NCI-H510A treated with DMSO at 0.1 percent for 48 hours (cell line): ENCODE results near the gene SPDEF.

Experiments
- DNase-seq: peaks from one replicate; lab custom pipeline; 2025; lab: John Stamatoyannopoulos, UW

The SPDEF gene

GRCh38 chr6:34527751-34528670, 28.1 kb downstream of the SPDEF start:
- DNase-seq, result peak; percentile 28

DNA sequence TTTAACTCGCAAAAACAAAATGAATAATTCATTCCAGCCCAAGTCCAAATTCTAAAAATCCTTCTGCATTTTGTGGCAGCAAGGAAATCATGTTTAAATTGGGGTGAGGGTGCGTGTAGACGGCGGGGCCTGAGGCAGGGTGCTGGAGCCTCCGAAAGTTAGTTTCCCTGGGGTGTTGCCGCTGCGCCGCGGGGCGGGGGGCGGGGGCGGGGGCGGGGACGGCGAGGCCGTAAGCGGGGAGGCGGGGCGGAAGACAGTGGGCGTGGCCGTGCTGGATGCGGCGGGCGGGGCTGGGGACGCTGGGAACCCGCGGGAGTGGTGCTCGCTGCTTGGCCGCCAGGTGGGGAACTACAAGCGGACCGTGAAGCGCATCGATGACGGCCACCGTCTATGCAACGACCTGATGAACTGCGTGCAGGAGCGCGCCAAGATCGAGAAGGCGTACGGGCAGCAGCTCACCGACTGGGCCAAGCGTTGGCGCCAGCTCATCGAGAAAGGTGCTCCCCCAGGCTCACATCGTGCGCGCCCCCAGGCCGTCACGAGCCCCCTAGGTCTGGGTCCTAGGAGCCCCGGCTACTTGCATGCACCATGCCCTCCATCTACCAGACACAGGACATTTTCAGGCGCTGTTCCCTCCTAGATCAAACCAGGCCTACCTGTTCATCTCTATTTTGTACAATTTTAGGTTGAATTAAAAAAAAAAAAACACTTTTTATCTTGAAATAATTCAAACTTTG, 29.0 kb downstream of the SPDEF start:
- DNase-seq, result peak; percentile 97

- DNase-seq, result no peak
These were observed 29.7 kb downstream of the SPDEF start for GRCh38 chr6:34526241-34526972.

DNA sequence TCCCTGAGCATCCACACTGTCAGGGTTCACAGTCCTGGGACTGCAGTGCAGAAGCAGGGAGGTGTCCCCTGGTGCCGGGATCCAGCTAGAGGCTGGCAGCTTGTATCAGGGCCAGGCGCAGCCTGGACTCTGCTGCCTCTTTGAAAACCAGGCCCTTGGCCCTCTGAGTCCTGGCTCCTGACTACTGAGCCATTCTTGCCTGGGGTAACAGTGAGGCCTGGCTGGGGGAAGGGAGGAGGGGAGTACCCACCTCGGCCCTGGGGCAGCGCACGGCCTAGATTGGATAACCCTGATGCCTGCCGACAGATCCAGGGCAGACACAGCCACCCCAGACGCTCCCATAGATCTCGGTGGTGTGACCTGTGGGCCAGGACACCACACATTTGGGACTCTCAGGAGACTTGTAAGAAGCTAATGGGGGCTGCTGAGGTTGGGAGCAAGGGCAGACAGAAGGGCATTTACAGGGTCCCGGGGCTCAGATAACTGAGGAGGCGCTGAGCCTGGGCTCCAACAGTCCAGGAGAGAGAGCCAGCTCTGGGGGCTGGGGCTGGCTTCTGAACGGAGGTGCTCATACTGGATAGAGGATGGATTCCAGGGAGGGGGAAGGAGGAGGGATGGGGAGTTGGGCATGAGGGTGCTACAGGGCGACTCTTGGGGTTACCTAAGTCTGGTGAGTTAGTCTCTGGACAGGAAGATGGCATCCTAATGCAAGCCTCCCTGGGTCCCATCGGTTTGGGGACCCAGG, 30.5 kb downstream of the SPDEF start:
- no peak for DNase-seq

GRCh38 chr6:34524971-34525370, 31.2 kb downstream of the SPDEF start:
- no peak for DNase-seq

DNA sequence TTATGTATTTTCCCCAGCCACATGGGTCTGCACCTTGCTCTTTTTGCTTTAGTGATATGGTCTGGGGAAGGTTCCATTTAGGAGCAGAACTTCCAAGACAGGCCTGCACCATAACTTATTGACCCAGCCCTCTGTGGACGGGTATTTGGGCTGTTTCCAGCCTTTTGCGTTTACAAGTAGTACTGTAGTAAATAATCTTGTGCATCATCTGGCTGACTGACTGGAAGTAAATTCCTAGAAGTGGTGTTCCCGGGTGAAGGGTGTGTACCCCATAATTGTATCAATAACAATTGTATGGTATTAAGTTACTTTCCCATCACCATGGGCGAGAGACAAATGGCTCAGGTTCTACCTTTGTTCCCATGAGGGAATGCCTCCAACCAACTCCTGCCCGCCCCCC, 31.6 kb downstream of the SPDEF start:
- no peak for DNase-seq

DNA sequence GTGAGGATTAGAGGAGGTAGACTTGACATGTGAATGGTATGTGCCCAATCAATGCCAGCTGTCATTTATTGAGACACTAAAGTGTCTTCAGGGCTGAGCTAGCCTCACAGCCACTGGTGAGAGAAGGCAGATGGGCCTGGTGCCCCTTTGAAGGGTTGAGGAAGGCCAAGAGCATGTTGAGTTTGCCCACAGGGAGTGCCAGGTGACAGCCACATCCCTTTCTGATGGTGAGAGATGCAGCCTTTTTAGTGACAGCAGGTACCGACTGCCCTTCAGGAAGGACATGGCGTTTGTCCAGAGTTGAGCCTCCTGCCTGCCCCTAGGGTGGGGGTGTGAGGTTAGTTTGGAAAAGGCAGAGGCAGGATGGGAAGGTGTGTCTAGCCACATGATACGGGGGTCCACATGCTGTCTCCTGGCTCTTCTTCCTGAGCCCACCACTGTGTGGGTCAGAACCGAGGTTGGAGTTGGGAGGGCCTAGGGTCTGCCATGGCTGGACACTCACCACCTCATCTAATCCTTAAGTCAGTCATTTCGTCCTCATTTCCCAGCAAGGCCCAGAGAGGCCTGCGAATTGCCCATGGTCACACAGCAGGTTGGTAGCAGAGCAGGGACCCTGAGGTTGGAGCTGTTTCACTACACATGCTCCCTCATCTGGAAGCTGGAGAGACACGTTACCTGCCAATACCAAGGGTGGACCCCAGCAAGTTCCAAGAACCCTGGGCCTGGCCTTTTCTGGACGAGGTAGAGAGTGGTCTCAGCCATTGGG, 32.5 kb downstream of the SPDEF start:
- DNase-seq, result no peak

DNA sequence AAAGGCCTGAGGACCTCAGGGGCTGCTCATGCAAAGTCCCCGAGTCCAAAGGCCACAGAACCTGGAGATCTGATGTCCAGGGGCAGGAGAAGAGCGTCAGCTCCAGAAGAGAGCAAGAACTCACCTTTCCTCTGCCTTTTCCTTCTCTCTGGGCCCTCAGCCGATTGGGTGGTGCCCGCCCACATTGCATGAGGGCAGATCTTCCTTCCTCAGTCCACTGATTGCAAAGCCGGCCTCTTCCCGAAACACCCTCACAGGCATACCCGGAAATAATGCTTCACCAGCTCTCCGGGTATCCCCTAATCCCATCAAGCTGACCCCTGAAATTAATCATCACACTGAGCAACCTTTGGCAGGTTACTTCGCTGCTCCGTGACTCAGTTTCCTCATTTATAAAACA, 33.4 kb downstream of the SPDEF start:
- DNase-seq, result no peak

GRCh38 chr6:34521463-34522285, 34.5 kb downstream of the SPDEF start:
- no peak for DNase-seq

- no peak for DNase-seq
These were observed 35.3 kb downstream of the SPDEF start for GRCh38 chr6:34520645-34521462.

GRCh38 chr6:34519971-34520644, 36.0 kb downstream of the SPDEF start:
- DNase-seq, result no peak

GRCh38 chr6:34518669-34519365, 37.3 kb downstream of the SPDEF start:
- DNase-seq, result no peak

- no peak for DNase-seq
These were observed 38.2 kb downstream of the SPDEF start for GRCh38 chr6:34517966-34518365.

- DNase-seq, result no peak
These were observed 38.7 kb downstream of the SPDEF start for GRCh38 chr6:34517461-34517881.

GRCh38 chr6:34516391-34517324, 39.5 kb downstream of the SPDEF start:
- DNase-seq, result no peak

GRCh38 chr6:34515473-34516387, 40.4 kb downstream of the SPDEF start:
- DNase-seq, result no peak
